PC-3 (cell line): ENCODE measurements around the gene PAH. TPM values are rescaled to one million over a fixed set of nuclear protein-coding genes. Genes with fewer than 3 reads are reported as not detected.

ENCODE experiments used
- ATAC-seq: fragments of 200-7000 bp; cut with Tn5 transposase; 2 replicates; pipeline ENCODE4 v1.9.1; 2020; ENCODE audit warnings: mild to moderate bottlenecking, moderate library complexity
- BruUV-seq: library from RNA; stranded (reverse); fragments of 400-500 nt; replicated peaks from 2 replicates; lab custom pipeline; 2021; lab: Mats Ljungman, UMichigan
- CTCF ChIA-PET: fragments of 300-600 bp; sonication (Branson Sonifier 250); formaldehyde crosslinking; loops from one replicate; lab custom pipeline; 2022; ENCODE audit warnings: antibody characterized with exemption; lab: Charles Lee
- POLR2A ChIA-PET: fragments of 300-600 bp; sonication (Branson Sonifier 250); formaldehyde crosslinking; loops from one replicate; lab custom pipeline; 2022; ENCODE audit warnings: antibody characterized with exemption; ENCODE audit not compliant: unreplicated experiment; lab: Charles Lee
- DNase-seq: peaks from one replicate; pipeline ENCODE4 v3.0.0-alpha.2; 2015
- H2AFZ ChIP-seq: fragments of 300-600 bp; sonication (generic); 2 replicates; pipeline ENCODE4 v1.6.0; 2016; ENCODE audit warnings: antibody characterized with exemption, low read length
- H3F3A ChIP-seq: fragments of 300-600 bp; sonication (generic); one replicate; pipeline ENCODE4 v1.6.0; 2017; ENCODE audit warnings: antibody characterized with exemption, low read length, control low read depth, mild to moderate bottlenecking; ENCODE audit not compliant: unreplicated experiment
- H3K27ac ChIP-seq: fragments of 300-600 bp; sonication (generic); 2 replicates; pipeline ENCODE4 v1.5.1; 2016; ENCODE audit warnings: mild to moderate bottlenecking, low read length
- H3K27me3 ChIP-seq: fragments of 300-600 bp; sonication (generic); 2 replicates; pipeline ENCODE4 v1.6.1; 2016; ENCODE audit warnings: low read length, mixed read lengths
- H3K36me3 ChIP-seq: fragments of 300-600 bp; sonication (generic); 2 replicates; pipeline ENCODE4 v1.6.1; 2016; ENCODE audit warnings: low read depth, mixed run types, low read length, mixed read lengths
- H3K4me1 ChIP-seq: fragments of 300-600 bp; sonication (generic); 2 replicates; pipeline ENCODE4 v1.5.1; 2016; ENCODE audit warnings: low read length; ENCODE audit not compliant: insufficient read depth
- H3K4me2 ChIP-seq: fragments of 300-600 bp; sonication (generic); 2 replicates; pipeline ENCODE4 v1.6.0; 2016; ENCODE audit warnings: low read length
- H3K4me3 ChIP-seq: fragments of 300-600 bp; sonication (generic); 2 replicates; pipeline ENCODE4 v1.5.1; 2016; ENCODE audit warnings: mild to moderate bottlenecking, low read length, mixed read lengths
- H3K79me2 ChIP-seq: fragments of 300-600 bp; sonication (generic); 2 replicates; pipeline ENCODE4 v1.6.1; 2017; ENCODE audit warnings: low read length, mixed read lengths
- H3K9ac ChIP-seq: fragments of 300-600 bp; sonication (generic); 2 replicates; pipeline ENCODE4 v1.6.0; 2016; ENCODE audit warnings: mild to moderate bottlenecking, low read length
- H3K9me2 ChIP-seq: fragments of 300-600 bp; sonication (generic); replicated peaks from 2 replicates; pipeline ENCODE4 v1.6.1; 2016; ENCODE audit warnings: mixed run types, low read length, mixed read lengths
- H3K9me3 ChIP-seq: fragments of 300-600 bp; sonication (generic); 2 replicates; pipeline ENCODE4 v1.6.1; 2016; ENCODE audit warnings: low read length, mixed read lengths
- H4K20me1 ChIP-seq: fragments of 300-600 bp; sonication (generic); 2 replicates; pipeline ENCODE4 v1.6.1; 2016; ENCODE audit warnings: low read length, mixed read lengths
- EZH2 ChIP-seq: fragments of 300-600 bp; sonication (generic); IDR thresholded peaks from one replicate; pipeline ENCODE4 v1.6.1; 2017; ENCODE audit warnings: antibody characterized with exemption, mild to moderate bottlenecking, low read length; ENCODE audit not compliant: unreplicated experiment
- EZH2phosphoT487 ChIP-seq: fragments of 300-600 bp; sonication (generic); IDR thresholded peaks from 2 replicates; pipeline ENCODE4 v1.6.1; 2018; ENCODE audit warnings: mild to moderate bottlenecking, antibody characterized with exemption, low read length, borderline replicate concordance
- intact Hi-C: fragments of 100-400 bp; cut with micrococcal nuclease; formaldehyde crosslinking; loops from 2 replicates; pipeline ENCODE4 v1.9.0; 2023
- total RNA-seq: library from RNA; depleted of rRNA; stranded (reverse); fragments of >200 nt; gene quantifications from 2 replicates; pipeline ENCODE4 v1.2.3, GENCODE V29; 2014
- TF ChIP-seq, protein P1 (sequence below): fragments of 300-600 bp; sonication (generic); conservative IDR thresholded peaks from 2 replicates; pipeline ENCODE4 v1.5.1; 2017; ENCODE audit warnings: antibody characterized with exemption, low read depth, mild to moderate bottlenecking, low read length

PAH gene
- total RNA-seq, 1 experiment from 2014 or later: not detected

DNA sequence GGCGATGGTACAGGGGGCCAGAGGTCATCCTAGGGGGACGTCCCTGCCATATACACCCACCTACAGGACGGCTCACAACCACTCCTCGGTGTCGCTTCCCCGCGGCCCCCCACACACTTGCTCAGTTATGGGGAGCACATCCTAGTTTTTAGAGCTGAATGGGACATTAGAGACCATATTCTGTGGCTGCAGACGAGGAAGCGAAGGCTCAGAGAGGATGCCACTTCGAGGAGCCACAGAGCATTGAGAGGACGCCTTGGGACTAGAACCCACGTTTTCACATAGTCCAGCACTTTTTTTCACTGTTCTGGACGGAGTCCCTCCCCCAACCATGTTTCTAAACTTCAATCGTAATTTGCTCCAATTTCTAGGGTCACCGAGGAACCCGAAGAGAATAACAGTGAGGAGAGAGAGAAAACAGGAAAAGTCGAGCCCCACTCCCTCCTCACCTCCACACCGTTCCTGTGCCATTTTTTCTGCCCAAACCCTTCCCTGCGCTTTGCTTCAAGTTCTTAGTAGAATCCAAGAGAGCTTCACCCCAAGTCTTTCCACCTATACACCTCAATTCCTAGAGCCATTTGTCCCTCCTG, 39.8 kb upstream of the PAH start:
- TF ChIP-seq EZH2: no peak
- no peak for TF ChIP-seq EZH2phosphoT487
- TF ChIP-seq, protein P1, sequence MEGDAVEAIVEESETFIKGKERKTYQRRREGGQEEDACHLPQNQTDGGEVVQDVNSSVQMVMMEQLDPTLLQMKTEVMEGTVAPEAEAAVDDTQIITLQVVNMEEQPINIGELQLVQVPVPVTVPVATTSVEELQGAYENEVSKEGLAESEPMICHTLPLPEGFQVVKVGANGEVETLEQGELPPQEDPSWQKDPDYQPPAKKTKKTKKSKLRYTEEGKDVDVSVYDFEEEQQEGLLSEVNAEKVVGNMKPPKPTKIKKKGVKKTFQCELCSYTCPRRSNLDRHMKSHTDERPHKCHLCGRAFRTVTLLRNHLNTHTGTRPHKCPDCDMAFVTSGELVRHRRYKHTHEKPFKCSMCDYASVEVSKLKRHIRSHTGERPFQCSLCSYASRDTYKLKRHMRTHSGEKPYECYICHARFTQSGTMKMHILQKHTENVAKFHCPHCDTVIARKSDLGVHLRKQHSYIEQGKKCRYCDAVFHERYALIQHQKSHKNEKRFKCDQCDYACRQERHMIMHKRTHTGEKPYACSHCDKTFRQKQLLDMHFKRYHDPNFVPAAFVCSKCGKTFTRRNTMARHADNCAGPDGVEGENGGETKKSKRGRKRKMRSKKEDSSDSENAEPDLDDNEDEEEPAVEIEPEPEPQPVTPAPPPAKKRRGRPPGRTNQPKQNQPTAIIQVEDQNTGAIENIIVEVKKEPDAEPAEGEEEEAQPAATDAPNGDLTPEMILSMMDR: no peak

DNA sequence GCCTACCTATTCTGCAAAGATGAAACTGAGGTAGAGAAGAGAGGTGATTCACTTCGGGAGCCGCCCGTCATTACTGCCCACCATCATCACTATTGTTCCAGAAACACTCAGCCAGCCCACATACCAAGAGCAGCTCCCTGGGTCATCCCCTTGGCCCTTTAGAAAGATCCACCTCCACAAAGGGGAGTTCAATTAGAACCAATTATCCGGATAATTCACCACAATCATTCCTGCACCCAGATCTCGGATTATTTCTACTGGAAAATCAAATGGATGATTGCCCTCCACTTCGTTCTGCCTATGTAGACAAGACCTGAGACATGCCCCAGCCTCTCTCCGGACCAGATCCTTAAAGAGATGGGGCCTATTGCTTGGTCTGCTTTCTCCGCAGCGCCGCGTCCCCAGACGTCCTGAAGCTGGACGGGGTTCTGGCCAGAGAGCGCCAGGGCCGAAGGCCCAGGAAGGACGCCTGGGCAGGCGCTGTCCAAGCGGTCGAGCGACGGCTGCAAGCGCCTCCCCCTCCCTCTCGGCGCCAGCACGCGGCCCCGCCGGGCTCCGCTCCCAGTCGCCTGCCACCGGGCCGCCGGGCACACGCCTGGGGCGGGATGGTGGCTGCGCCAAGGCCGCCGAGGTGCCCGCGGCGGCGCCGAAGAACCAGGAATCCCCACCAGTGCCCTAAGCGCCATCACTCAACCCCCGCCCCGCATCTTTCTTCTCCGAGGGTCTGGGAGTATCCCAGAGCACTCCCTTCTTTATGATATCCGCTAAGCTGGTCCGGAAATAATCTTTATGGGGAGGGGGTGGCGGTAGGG, 39.1 kb upstream of the PAH start:
- no peaks in the 10 kb centered on the region for H3K36me3 ChIP-seq
- H3K27me3 ChIP-seq: peaks cover 76% of the 10 kb centered on the region
- H3K9me3 ChIP-seq: no peaks in the 10 kb centered on the region
- intact Hi-C loops: no loop called here
- ChIA-PET CTCF (no interaction called here), POLR2A (no interaction called here)
- no peak for ATAC-seq
- no peaks in the 10 kb centered on the region for H4K20me1 ChIP-seq
- H3K4me1 ChIP-seq: no peaks in the 10 kb centered on the region
- H3K4me3 ChIP-seq: no peak overlapping the region
- H3K27ac ChIP-seq: no peak overlapping the region
- TF ChIP-seq, protein P1: no peak
- no peak for TF ChIP-seq EZH2phosphoT487
- no peak for TF ChIP-seq EZH2
- H3K4me2 ChIP-seq: no peak overlapping the region
- no peaks in the 10 kb centered on the region for H3F3A ChIP-seq
- no peak overlapping the region for H2AFZ ChIP-seq
- H3K9me2 ChIP-seq: no peaks in the 10 kb centered on the region
- BruUV-seq: no TSS peak
- DNase-seq: no peak
- no peak overlapping the region for H3K9ac ChIP-seq
- no peaks in the 10 kb centered on the region for H3K79me2 ChIP-seq

More for the DNA sequence above, 39.8 kb upstream of the PAH start:
- no peaks in the 10 kb centered on the region for H3K4me1 ChIP-seq
- H4K20me1 ChIP-seq: no peaks in the 10 kb centered on the region
- H2AFZ ChIP-seq: no peak overlapping the region
- no peak overlapping the region for H3K4me3 ChIP-seq
- intact Hi-C loops: no loop called here
- H3K9me2 ChIP-seq: no peaks in the 10 kb centered on the region
- no peak for DNase-seq
- no peaks in the 10 kb centered on the region for H3F3A ChIP-seq
- ChIA-PET POLR2A (no interaction called here), CTCF (no interaction called here)
- H3K9me3 ChIP-seq: no peaks in the 10 kb centered on the region
- H3K79me2 ChIP-seq: no peaks in the 10 kb centered on the region
- peak overlapping the region; percentile 70; the same call in 1 of the 2 replicates for H3K4me2 ChIP-seq
- no peaks in the 10 kb centered on the region for H3K36me3 ChIP-seq
- no peak overlapping the region for H3K27ac ChIP-seq
- no TSS peak for BruUV-seq
- H3K27me3 ChIP-seq: peaks cover 79% of the 10 kb centered on the region
- ATAC-seq: no peak
- H3K9ac ChIP-seq: no peak overlapping the region

DNA sequence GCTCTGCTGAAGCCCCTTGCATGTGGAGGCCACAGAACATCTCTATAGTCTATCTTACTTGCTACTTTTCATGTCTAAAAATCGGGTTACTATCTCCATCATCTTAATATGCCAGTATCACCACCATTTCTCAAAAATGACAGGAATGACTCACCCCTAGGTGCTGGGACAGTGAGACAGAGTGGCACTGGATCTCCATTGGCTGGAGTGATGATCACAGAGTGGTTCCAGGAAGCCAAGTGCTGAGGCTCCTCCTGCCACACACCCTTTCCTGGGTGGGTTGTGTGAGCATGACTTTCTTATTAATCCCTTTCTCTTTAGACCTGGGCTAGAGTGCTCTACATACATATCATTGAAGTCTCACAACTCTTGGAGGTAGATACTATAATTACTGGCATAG, 37.1 kb upstream of the PAH start:
- no TSS peak for BruUV-seq
- Histone ChIP-seq H3K36me3 (no peaks in the 10 kb centered on the region), H3K4me3 (no peak overlapping the region), H3K27ac (no peak overlapping the region), H3K9me2 (no peaks in the 10 kb centered on the region), H3F3A (no peaks in the 10 kb centered on the region), H3K9me3 (no peaks in the 10 kb centered on the region), H3K9ac (no peak overlapping the region), H3K27me3 (peaks cover 72% of the 10 kb centered on the region), H3K4me2 (no peak overlapping the region), H4K20me1 (no peaks in the 10 kb centered on the region), H3K79me2 (no peaks in the 10 kb centered on the region), H3K4me1 (no peaks in the 10 kb centered on the region), H2AFZ (no peak overlapping the region)
- CTCF ChIA-PET: no interaction called here
- POLR2A ChIA-PET: no interaction called here
- ATAC-seq: no peak
- no peak for DNase-seq
- TF ChIP-seq, protein P1: no peak
- no peak for TF ChIP-seq EZH2
- intact Hi-C loops: no loop called here
